Measurements from ENCODE around the gene ITFG1.
"Not testable (repeated sequence)": the region's sequence is repeated elsewhere in the genome, so short reads cannot be mapped to it uniquely, and the experiment has no call there.

The ITFG1 gene

GRCh38 chr16:47363761-47364160 is 97.1 kb downstream of the ITFG1 start:
- Histone ChIP-seq H3K4me3 (no peak overlapping the region), H3K27ac (no peak overlapping the region)

GRCh38 chr16:47359478-47359877 is 101.4 kb downstream of the ITFG1 start:
- Histone ChIP-seq H3K27ac (no peak overlapping the region), H3K4me3 (no peak overlapping the region)

GRCh38 chr16:47358816-47359215 is 102.0 kb downstream of the ITFG1 start:
- no peak overlapping the region for H3K27ac ChIP-seq
- no peak overlapping the region for H3K4me3 ChIP-seq

- H3K27ac ChIP-seq, H3K4me3 ChIP-seq: not testable (repeated sequence)
These were observed 111.8 kb downstream of the ITFG1 start for GRCh38 chr16:47349029-47349428.

GRCh38 chr16:47347021-47347696 is 113.7 kb downstream of the ITFG1 start:
- H3K4me3 ChIP-seq, H3K27ac ChIP-seq: not testable (repeated sequence)

GRCh38 chr16:47342055-47342454 is 118.8 kb downstream of the ITFG1 start:
- no peak overlapping the region for H3K27ac ChIP-seq
- H3K4me3 ChIP-seq, result no peak overlapping the region

- not testable (repeated sequence) for H3K27ac ChIP-seq
These were observed 130.3 kb downstream of the ITFG1 start for GRCh38 chr16:47330562-47330961.

GRCh38 chr16:47324309-47324708 is 136.6 kb downstream of the ITFG1 start:
- not testable (repeated sequence) for H3K4me3 ChIP-seq, H3K27ac ChIP-seq

More at GRCh38 chr16:47330562-47330961, 130.3 kb downstream of the ITFG1 start:
- not testable (repeated sequence) for H3K4me3 ChIP-seq

- no peak overlapping the region for H3K27ac ChIP-seq
- no peak overlapping the region for H3K4me3 ChIP-seq
These were observed 137.6 kb downstream of the ITFG1 start for GRCh38 chr16:47323241-47323640.

GRCh38 chr16:47320546-47321310 is 140.1 kb downstream of the ITFG1 start:
- peak overlapping the region in 1 of 21 experiments; percentile 5 for H3K27ac ChIP-seq
- no peak overlapping the region for H3K4me3 ChIP-seq

- no peak overlapping the region for H3K27ac ChIP-seq
- H3K4me3 ChIP-seq, result no peak overlapping the region
These were observed 143.2 kb downstream of the ITFG1 start for GRCh38 chr16:47317465-47318240.

- Histone ChIP-seq H3K27ac (no peak overlapping the region), H3K4me3 (no peak overlapping the region)
These were observed 144.3 kb downstream of the ITFG1 start for GRCh38 chr16:47316442-47317015.

- H3K27ac ChIP-seq, result no peak overlapping the region
These were observed 148.9 kb downstream of the ITFG1 start for GRCh38 chr16:47311738-47312505.

GRCh38 chr16:47310792-47311211 is 150.1 kb downstream of the ITFG1 start:
- no peak overlapping the region for H3K27ac ChIP-seq

More at GRCh38 chr16:47311738-47312505, 148.9 kb downstream of the ITFG1 start:
- H3K4me3 ChIP-seq, result no peak overlapping the region

GRCh38 chr16:47309581-47310312 is 151.1 kb downstream of the ITFG1 start:
- Histone ChIP-seq H3K4me3 (no peak overlapping the region), H3K27ac (no peak overlapping the region)

More at GRCh38 chr16:47310792-47311211, 150.1 kb downstream of the ITFG1 start:
- H3K4me3 ChIP-seq, result no peak overlapping the region

GRCh38 chr16:47308601-47309000 is 152.3 kb downstream of the ITFG1 start:
- Histone ChIP-seq H3K27ac (no peak overlapping the region), H3K4me3 (no peak overlapping the region)

GRCh38 chr16:47304563-47304962 is 156.3 kb downstream of the ITFG1 start:
- Histone ChIP-seq H3K4me3 (no peak overlapping the region), H3K27ac (no peak overlapping the region)

GRCh38 chr16:47299587-47299986 is 161.3 kb downstream of the ITFG1 start:
- no peak overlapping the region for H3K4me3 ChIP-seq
- H3K27ac ChIP-seq, result no peak overlapping the region

- H3K27ac ChIP-seq, result no peak overlapping the region
These were observed 175.9 kb downstream of the ITFG1 start for GRCh38 chr16:47284999-47285398.

More at GRCh38 chr16:47284999-47285398, 175.9 kb downstream of the ITFG1 start:
- H3K4me3 ChIP-seq, result no peak overlapping the region

All from skin epidermis (tissue), 12 donors.